ENCODE data around the gene TMEM255A.
"Not testable (repeated sequence)": the region's sequence is repeated elsewhere in the genome, so short reads cannot be mapped to it uniquely, and the experiment has no call there.

TMEM255A gene

GRCh38 chrX:120310861-120311726 is at the start of gene TMEM255A:
Gene TMEM255A, minus strand, starts transcription at chrX:120311461. Its CDS starts 152 bp downstream, at chrX:120311309.
- Mint-ChIP-seq H3K4me1 (ENCODE audit: low read depth) (peaks cover 27% of the 10 kb centered on the region), H3K27me3 (peaks cover 60% of the 10 kb centered on the region), H3K9me3 (no peaks in the 10 kb centered on the region), H3K27ac (no peak within 1 kb of the TSS), H3K4me3 (peak within 1 kb of the TSS; percentile 80), H3K36me3 (ENCODE audit: low read depth) (peaks cover 6% of the 10 kb centered on the region)
- intact Hi-C loops (cut with micrococcal nuclease) = no loop called here

DNA sequence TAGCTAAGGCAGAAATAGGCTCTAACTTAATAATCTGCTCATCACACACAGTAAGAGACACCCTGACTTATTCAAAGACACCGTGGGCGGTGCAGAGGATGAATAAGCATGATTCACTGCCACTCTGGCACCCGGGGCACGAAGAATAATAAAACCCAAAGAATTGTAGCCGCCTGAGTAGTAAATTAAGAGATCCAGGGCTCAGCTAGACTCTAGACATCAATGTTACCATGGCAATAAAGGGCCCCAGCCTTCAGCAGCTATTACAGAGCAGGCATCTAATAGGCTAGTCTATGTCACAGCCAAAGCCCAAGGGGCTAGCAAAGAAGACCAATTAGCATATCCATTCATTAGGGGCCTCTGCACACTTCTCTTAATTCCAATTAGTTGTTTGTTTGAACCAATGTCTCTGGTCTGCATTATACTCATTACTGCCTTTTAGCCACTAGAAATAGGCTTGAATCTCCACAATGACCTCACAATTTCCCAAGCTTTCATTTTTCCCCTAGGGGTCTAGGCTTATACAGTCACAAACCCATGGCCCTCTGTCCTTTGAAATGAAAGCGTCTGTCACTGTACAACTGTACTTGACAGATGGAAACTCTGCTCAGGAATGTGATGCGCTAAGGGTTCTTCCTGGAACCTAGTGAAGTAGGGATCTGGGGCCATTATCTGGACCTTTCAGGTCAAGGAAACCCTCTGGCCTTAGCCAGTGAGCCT is 47.6 kb upstream of the TMEM255A start:
- no peaks in the 10 kb centered on the region for H3K27me3 Mint-ChIP-seq

GRCh38 chrX:120357186-120357585 is 45.9 kb upstream of the TMEM255A start:
- Mint-ChIP-seq H3K27ac (no peak overlapping the region), H3K36me3 (ENCODE audit: low read depth) (no peaks in the 10 kb centered on the region), H3K4me3 (no peak overlapping the region), H3K4me1 (ENCODE audit: low read depth) (peaks cover 2% of the 10 kb centered on the region), H3K27me3 (no peaks in the 10 kb centered on the region), H3K9me3 (no peaks in the 10 kb centered on the region)
- intact Hi-C loops (cut with micrococcal nuclease) = no loop called here

More for the DNA sequence above, 47.6 kb upstream of the TMEM255A start:
- no peaks in the 10 kb centered on the region for H3K36me3 Mint-ChIP-seq (ENCODE audit: low read depth)
- no peaks in the 10 kb centered on the region for H3K9me3 Mint-ChIP-seq
- no peak overlapping the region for H3K27ac Mint-ChIP-seq
- peaks cover 11% of the 10 kb centered on the region for H3K4me1 Mint-ChIP-seq (ENCODE audit: low read depth)
- no peak overlapping the region for H3K4me3 Mint-ChIP-seq
- intact Hi-C loops (cut with micrococcal nuclease) = no loop called here

GRCh38 chrX:120356084-120356483 is 44.8 kb upstream of the TMEM255A start:
- no peak overlapping the region for H3K27ac Mint-ChIP-seq
- intact Hi-C loops (cut with micrococcal nuclease) = no loop called here

DNA sequence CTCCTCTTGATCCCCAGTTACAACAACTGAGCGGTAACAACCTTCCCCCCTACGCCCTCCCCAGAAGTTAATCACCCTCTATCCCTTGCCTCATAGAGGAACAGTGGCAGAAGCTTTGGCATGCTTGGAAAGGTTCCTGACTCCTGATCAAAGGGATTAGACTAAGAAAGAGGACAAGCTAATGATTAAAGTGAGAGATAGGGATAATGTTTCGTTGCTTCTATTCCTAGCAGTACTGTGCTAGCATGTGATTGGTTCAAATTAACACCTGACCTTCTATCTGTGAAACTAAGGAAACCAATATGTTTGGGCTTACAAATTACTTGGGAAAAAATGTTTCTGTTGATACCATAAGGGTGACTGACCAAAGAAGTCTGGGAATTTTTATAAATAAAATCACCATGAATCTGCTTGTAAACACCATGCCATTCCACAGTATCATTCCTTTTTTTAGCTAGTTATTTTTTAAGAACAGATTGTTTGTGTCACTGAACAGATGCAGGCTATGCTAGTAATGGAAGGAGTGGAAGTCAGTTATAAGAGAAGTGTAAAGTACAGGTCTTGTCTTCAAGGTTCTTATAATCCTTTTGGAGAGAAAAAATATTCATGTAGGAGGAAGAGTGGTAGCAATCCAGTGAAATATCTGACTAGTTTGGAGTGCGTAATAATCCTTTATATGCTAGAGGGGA is 39.3 kb upstream of the TMEM255A start:
- H3K9me3 Mint-ChIP-seq = no peaks in the 10 kb centered on the region
- intact Hi-C loops (cut with micrococcal nuclease) = no loop called here
- H3K27me3 Mint-ChIP-seq = no peaks in the 10 kb centered on the region
- no peak overlapping the region for H3K27ac Mint-ChIP-seq
- H3K4me3 Mint-ChIP-seq = no peak overlapping the region
- no peaks in the 10 kb centered on the region for H3K36me3 Mint-ChIP-seq (ENCODE audit: low read depth)
- H3K4me1 Mint-ChIP-seq (ENCODE audit: low read depth) = no peaks in the 10 kb centered on the region

More at GRCh38 chrX:120356084-120356483, 44.8 kb upstream of the TMEM255A start:
- Mint-ChIP-seq H3K4me1 (ENCODE audit: low read depth) (no peaks in the 10 kb centered on the region), H3K27me3 (no peaks in the 10 kb centered on the region), H3K9me3 (no peaks in the 10 kb centered on the region), H3K4me3 (no peak overlapping the region), H3K36me3 (ENCODE audit: low read depth) (no peaks in the 10 kb centered on the region)

- H3K36me3 Mint-ChIP-seq (ENCODE audit: low read depth); intact Hi-C loops (cut with micrococcal nuclease); H3K27ac Mint-ChIP-seq; H3K4me3 Mint-ChIP-seq; H3K27me3 Mint-ChIP-seq; H3K4me1 Mint-ChIP-seq (ENCODE audit: low read depth); H3K9me3 Mint-ChIP-seq: not testable (repeated sequence)
Observed at GRCh38 chrX:120344566-120344965, 33.3 kb upstream of the TMEM255A start.

GRCh38 chrX:120336899-120337298 is 25.6 kb upstream of the TMEM255A start:
- no peaks in the 10 kb centered on the region for H3K4me1 Mint-ChIP-seq (ENCODE audit: low read depth)
- intact Hi-C loops (cut with micrococcal nuclease) = no loop called here
- no peak overlapping the region for H3K4me3 Mint-ChIP-seq
- no peak overlapping the region for H3K27ac Mint-ChIP-seq
- H3K9me3 Mint-ChIP-seq = peaks cover 17% of the 10 kb centered on the region
- no peaks in the 10 kb centered on the region for H3K36me3 Mint-ChIP-seq (ENCODE audit: low read depth)
- no peaks in the 10 kb centered on the region for H3K27me3 Mint-ChIP-seq

DNA sequence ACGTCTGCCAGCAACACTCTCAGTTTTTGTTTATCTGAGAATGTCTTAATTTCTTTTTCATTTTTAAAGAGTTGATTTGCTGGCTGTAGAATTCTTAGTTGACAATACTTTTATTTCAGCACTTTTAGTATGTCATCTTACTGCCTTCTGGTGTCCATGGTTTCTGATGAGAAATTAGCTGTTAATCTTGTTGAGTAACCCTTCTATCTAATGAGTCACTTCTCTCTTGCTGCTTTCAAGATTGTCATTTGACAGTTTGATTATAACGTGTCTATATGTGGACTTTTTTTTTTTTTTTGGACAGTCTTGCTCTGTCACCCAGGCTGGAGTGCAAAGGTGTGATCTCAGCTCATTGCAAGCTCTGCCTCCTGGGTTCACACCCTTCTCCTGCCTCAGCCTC is 24.0 kb upstream of the TMEM255A start:
- intact Hi-C loops (cut with micrococcal nuclease) = no loop called here
- no peaks in the 10 kb centered on the region for H3K4me1 Mint-ChIP-seq (ENCODE audit: low read depth)
- no peaks in the 10 kb centered on the region for H3K36me3 Mint-ChIP-seq (ENCODE audit: low read depth)
- no peak overlapping the region for H3K4me3 Mint-ChIP-seq
- H3K27me3 Mint-ChIP-seq = no peaks in the 10 kb centered on the region
- H3K27ac Mint-ChIP-seq = no peak overlapping the region
- peaks cover 17% of the 10 kb centered on the region for H3K9me3 Mint-ChIP-seq

- H3K4me1 Mint-ChIP-seq (ENCODE audit: low read depth) = no peaks in the 10 kb centered on the region
- H3K4me3 Mint-ChIP-seq = no peak overlapping the region
- H3K27me3 Mint-ChIP-seq = no peaks in the 10 kb centered on the region
- peaks cover 17% of the 10 kb centered on the region for H3K9me3 Mint-ChIP-seq
- intact Hi-C loops (cut with micrococcal nuclease) = no loop called here
- no peaks in the 10 kb centered on the region for H3K36me3 Mint-ChIP-seq (ENCODE audit: low read depth)
- H3K27ac Mint-ChIP-seq = no peak overlapping the region
Observed at GRCh38 chrX:120334603-120335002, 23.3 kb upstream of the TMEM255A start.

DNA sequence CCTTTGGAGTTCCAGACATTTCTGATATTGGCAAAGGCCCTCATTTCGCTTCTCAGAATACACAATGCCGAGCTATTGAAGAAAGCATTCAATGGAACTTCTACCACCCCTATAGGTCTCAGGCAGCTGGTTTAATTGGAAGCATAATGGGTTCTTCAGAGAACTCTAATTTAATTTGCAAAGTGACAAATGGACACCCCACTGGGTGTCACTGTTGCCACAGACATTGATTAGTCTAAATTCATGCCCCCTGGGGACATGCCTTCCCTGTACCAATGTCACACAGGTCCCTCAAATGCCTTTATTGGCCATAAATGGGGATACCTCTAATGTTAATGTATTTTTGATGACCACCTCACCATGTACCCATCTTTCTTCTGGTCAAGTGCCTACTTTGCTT is 22.9 kb upstream of the TMEM255A start:
- H3K4me3 Mint-ChIP-seq = no peak overlapping the region
- intact Hi-C loops (cut with micrococcal nuclease) = no loop called here
- H3K27ac Mint-ChIP-seq = no peak overlapping the region
- H3K27me3 Mint-ChIP-seq = no peaks in the 10 kb centered on the region
- H3K9me3 Mint-ChIP-seq = peaks cover 17% of the 10 kb centered on the region
- no peaks in the 10 kb centered on the region for H3K36me3 Mint-ChIP-seq (ENCODE audit: low read depth)
- H3K4me1 Mint-ChIP-seq (ENCODE audit: low read depth) = no peaks in the 10 kb centered on the region

DNA sequence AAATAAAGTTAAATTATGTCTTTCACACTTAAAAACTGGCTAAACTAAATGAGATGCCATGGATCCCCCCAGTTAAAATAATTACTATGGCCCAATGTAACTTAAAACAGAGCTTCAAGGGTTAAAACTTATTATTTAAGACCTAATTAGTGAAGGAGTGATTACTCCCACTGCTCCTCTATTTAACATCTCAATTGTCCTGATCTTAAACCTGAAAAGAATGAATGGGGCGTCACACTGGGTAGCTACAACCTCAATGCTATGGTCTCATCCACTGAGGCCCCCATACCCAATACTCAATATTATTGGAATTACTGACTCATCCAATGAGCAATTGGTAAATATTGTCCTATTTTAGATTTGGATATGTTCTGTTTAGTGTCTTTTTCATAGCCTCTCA is 21.1 kb upstream of the TMEM255A start:
- Mint-ChIP-seq H3K4me1 (ENCODE audit: low read depth) (no peaks in the 10 kb centered on the region), H3K27ac (no peak overlapping the region), H3K9me3 (peaks cover 11% of the 10 kb centered on the region), H3K27me3 (no peaks in the 10 kb centered on the region), H3K4me3 (no peak overlapping the region), H3K36me3 (ENCODE audit: low read depth) (no peaks in the 10 kb centered on the region)
- intact Hi-C loops (cut with micrococcal nuclease) = no loop called here

DNA sequence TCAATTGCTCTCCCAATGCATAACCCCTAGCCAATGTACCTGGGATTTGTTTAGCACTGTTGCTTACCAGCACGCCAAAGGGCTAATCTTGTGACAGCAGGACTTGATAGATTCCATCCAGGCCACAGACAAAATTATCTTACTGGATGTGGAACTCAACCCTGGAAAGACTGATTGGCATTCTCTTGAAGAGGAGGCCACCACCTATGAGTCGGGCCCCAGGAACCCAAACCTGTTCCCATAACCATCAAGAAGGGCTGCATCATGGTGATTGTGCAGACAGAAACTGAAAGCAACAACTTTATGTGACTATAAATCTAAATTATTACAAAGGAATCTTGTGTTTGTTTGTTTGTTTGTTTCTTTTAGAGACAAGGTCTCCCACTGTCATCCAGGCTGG is 19.9 kb upstream of the TMEM255A start:
- H3K27me3 Mint-ChIP-seq = no peaks in the 10 kb centered on the region
- H3K27ac Mint-ChIP-seq = no peak overlapping the region
- H3K36me3 Mint-ChIP-seq (ENCODE audit: low read depth) = no peaks in the 10 kb centered on the region
- peaks cover 7% of the 10 kb centered on the region for H3K9me3 Mint-ChIP-seq
- H3K4me1 Mint-ChIP-seq (ENCODE audit: low read depth) = no peaks in the 10 kb centered on the region
- intact Hi-C loops (cut with micrococcal nuclease) = no loop called here
- H3K4me3 Mint-ChIP-seq = no peak overlapping the region

DNA sequence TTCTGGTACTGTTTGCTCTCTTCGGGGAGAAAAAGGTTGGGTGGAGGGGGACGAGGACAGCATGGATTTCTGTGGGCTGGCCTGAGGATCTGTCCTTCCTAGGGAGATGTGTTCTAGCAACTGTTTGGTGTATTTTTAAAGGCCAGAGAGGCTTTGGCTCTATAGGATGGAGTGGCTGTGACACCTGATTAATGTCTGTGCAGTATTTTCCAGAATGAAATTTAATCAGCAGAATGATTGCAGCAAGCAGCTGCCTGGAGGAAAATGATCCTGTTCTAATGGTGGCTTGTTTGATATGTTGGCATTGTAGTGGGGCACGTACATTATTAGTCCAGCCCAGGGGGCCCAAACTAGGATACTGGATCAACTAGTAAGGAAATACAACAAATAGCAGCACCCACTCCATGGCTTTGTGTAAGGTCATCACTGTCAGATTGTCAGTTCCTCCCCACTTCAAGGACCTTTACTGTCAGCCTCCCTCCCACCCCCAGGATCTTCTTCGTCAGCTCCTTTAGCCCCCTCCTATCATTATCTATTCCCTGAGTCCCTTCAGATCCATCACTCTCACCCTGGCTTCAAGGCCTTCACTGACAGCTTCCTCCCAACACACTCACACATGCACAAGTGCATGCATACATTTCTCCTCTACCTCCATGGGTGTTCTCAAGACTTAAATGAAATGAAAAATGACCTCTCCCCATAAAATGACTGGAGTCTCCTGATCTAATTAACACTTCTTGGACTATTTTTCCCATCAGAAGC is 10.4 kb upstream of the TMEM255A start:
- H3K27ac Mint-ChIP-seq = no peak overlapping the region
- H3K27me3 Mint-ChIP-seq = peaks cover 6% of the 10 kb centered on the region
- no peaks in the 10 kb centered on the region for H3K9me3 Mint-ChIP-seq
- no peaks in the 10 kb centered on the region for H3K36me3 Mint-ChIP-seq (ENCODE audit: low read depth)
- H3K4me1 Mint-ChIP-seq (ENCODE audit: low read depth) = no peaks in the 10 kb centered on the region
- no peak overlapping the region for H3K4me3 Mint-ChIP-seq
- intact Hi-C loops (cut with micrococcal nuclease) = no loop called here
